ENCODE measurements around the gene GLG1. TPM values are rescaled to one million over a fixed set of nuclear protein-coding genes. Genes with fewer than 3 reads are reported as not detected.

Gene GLG1
- total RNA-seq, 1 donor = 119 TPM

GRCh38 chr16:74472540-74472939, 134.4 kb downstream of the GLG1 start:
- no peak for DNase-seq (ENCODE audit: low read depth)
- TF ChIP-seq CTCF (IDR thresholded peaks at IDR 0.05; ENCODE audit: insufficient read depth, low read length) = no peak

GRCh38 chr16:74472010-74472409, 134.9 kb downstream of the GLG1 start:
- no peak for TF ChIP-seq CTCF (IDR thresholded peaks at IDR 0.05; ENCODE audit: insufficient read depth, low read length)
- DNase-seq (ENCODE audit: low read depth) = no peak
- H3K4me3 ChIP-seq (ENCODE audit: low read depth, low read length) = no peak overlapping the region

More at GRCh38 chr16:74472540-74472939, 134.4 kb downstream of the GLG1 start:
- H3K4me3 ChIP-seq (ENCODE audit: low read depth, low read length) = no peak overlapping the region

- H3K4me3 ChIP-seq (ENCODE audit: low read depth, low read length) = no peak overlapping the region
- no peak for DNase-seq (ENCODE audit: low read depth)
- TF ChIP-seq CTCF (IDR thresholded peaks at IDR 0.05; ENCODE audit: insufficient read depth, low read length) = no peak
Observed at GRCh38 chr16:74469946-74470478, 136.9 kb downstream of the GLG1 start.

GRCh38 chr16:74468807-74469525, 137.9 kb downstream of the GLG1 start:
- TF ChIP-seq CTCF (IDR thresholded peaks at IDR 0.05; ENCODE audit: insufficient read depth, low read length) = no peak
- DNase-seq (ENCODE audit: low read depth) = no peak
- H3K4me3 ChIP-seq (ENCODE audit: low read depth, low read length) = no peak overlapping the region

- H3K4me3 ChIP-seq (ENCODE audit: low read depth, low read length) = no peak overlapping the region
- no peak for TF ChIP-seq CTCF (IDR thresholded peaks at IDR 0.05; ENCODE audit: insufficient read depth, low read length)
- DNase-seq (ENCODE audit: low read depth) = no peak
Observed at GRCh38 chr16:74466872-74467271, 140.0 kb downstream of the GLG1 start.

- TF ChIP-seq CTCF (IDR thresholded peaks at IDR 0.05; ENCODE audit: insufficient read depth, low read length) = no peak
- DNase-seq (ENCODE audit: low read depth) = no peak
Observed at GRCh38 chr16:74465851-74466685, 140.8 kb downstream of the GLG1 start.

More at GRCh38 chr16:74465851-74466685, 140.8 kb downstream of the GLG1 start:
- H3K4me3 ChIP-seq (ENCODE audit: low read depth, low read length) = no peak overlapping the region
